ENCODE measurements around the gene SLC13A1. TPM values are rescaled to one million over a fixed set of nuclear protein-coding genes. Genes with fewer than 3 reads are reported as not detected.

The SLC13A1 gene
- total RNA-seq, 2 experiments from 2014 or later, result not detected

DNA sequence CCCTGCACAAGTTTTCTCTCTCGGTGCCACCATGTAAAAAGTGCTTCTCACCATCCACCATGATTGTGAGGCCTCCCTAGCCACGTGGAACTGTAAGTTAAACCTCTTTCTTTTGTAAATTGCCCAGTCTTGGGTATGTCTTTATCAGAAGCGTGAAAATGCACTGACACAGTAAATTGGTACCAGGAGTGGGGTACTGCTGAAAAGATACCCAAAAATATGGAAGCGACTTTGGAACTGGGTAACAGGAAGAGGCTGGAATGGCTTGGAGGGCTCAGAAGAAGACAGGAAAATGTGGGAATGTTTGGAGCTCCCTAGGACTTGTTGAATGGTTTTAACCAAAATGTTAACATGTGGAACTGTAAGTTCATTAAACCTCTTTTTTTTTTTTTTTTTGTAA lies 15.6 kb upstream of the SLC13A1 start:
- DNase-seq, result no peak
- Mint-ChIP-seq H3K9me3 (peaks cover 7% of the 10 kb centered on the region), H3K27ac (no peak overlapping the region), H3K36me3 (ENCODE audit: low read depth) (no peaks in the 10 kb centered on the region), H3K4me3 (no peak overlapping the region), H3K4me1 (ENCODE audit: low read depth) (no peaks in the 10 kb centered on the region), H3K27me3 (ENCODE audit: low read depth) (no peaks in the 10 kb centered on the region)
- intact Hi-C loops (cut with micrococcal nuclease), result no loop called here
- CTCF ChIA-PET, result interaction anchor here (0.7 kb wide), 3 partner anchors 52 to 1908 kb away, joined by 3 read pairs; no protein-coding TSS in a partner anchor

DNA sequence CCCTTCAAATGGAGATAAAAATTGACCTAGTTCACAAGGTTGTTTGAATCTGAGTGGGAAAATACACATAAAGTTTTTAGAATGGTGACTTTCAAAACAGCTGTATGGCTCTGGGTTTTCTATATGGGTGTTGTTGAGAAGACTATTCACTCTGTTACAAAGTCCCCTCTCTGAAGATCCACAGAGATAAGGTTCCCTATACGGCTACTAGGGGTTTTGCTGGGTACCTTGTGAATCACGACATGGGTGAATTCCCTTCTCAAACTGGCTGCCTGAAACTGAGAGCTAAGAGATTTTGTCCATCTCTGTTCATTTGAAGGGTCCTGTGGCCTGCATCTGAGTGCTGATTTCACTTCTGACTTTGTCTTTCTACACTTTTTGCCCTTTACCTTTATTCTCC lies 11.8 kb upstream of the SLC13A1 start:
- H3K36me3 Mint-ChIP-seq (ENCODE audit: low read depth), result no peaks in the 10 kb centered on the region
- no peaks in the 10 kb centered on the region for H3K27me3 Mint-ChIP-seq (ENCODE audit: low read depth)
- no peaks in the 10 kb centered on the region for H3K4me1 Mint-ChIP-seq (ENCODE audit: low read depth)
- CTCF ChIA-PET, result no interaction called here
- no peak overlapping the region for H3K27ac Mint-ChIP-seq
- DNase-seq, result no peak
- intact Hi-C loops (cut with micrococcal nuclease), result no loop called here
- peaks cover 5% of the 10 kb centered on the region for H3K9me3 Mint-ChIP-seq
- no peak overlapping the region for H3K4me3 Mint-ChIP-seq

DNA sequence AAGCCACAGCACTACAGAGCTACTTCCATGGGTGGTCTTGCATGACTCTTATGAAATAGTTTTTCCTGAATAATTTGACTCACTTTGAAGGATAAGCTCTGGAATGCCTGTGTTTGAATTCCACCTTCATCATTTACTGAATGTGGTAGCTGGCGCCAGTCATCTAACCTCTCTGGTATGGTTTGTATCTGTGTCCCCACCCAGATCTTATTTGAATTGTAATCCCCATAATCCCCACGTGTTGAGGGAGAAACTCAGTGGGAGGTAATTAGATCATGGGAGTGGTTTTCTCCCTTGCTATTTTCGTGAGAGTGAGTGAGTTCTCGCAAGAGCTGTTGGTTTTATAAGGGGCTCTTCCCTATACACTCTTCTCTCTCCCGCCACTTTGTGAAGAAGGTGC lies 11.2 kb upstream of the SLC13A1 start:
- H3K36me3 Mint-ChIP-seq (ENCODE audit: low read depth), result no peaks in the 10 kb centered on the region
- no peak for DNase-seq
- no peak overlapping the region for H3K4me3 Mint-ChIP-seq
- no peaks in the 10 kb centered on the region for H3K27me3 Mint-ChIP-seq (ENCODE audit: low read depth)
- no peaks in the 10 kb centered on the region for H3K4me1 Mint-ChIP-seq (ENCODE audit: low read depth)
- CTCF ChIA-PET, result no interaction called here
- no peak overlapping the region for H3K27ac Mint-ChIP-seq
- intact Hi-C loops (cut with micrococcal nuclease), result no loop called here
- peaks cover 5% of the 10 kb centered on the region for H3K9me3 Mint-ChIP-seq

DNA sequence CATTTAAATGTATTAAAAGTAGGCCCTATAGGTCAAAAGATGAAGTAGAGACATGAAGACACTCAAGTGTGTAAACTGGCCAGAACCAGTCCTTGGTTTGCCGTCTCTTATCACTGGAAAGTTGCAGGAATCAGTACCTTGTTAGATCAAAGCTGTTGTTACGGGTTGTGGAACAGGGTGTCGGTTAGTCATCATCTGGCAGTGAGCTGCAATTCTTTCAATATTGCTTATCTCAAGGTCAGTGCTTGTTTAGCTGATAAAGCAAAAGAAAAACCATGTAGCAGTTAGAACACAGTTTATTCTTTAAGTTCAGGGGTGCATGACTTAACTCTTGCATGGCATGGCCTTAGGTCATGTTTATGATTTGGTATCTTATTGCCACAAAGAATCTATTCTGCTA lies 10.0 kb upstream of the SLC13A1 start:
- no peak overlapping the region for H3K27ac Mint-ChIP-seq
- H3K4me1 Mint-ChIP-seq (ENCODE audit: low read depth), result no peaks in the 10 kb centered on the region
- no peak for DNase-seq
- H3K9me3 Mint-ChIP-seq, result no peaks in the 10 kb centered on the region
- H3K4me3 Mint-ChIP-seq, result no peak overlapping the region
- intact Hi-C loops (cut with micrococcal nuclease), result no loop called here
- CTCF ChIA-PET, result no interaction called here
- no peaks in the 10 kb centered on the region for H3K36me3 Mint-ChIP-seq (ENCODE audit: low read depth)
- H3K27me3 Mint-ChIP-seq (ENCODE audit: low read depth), result no peaks in the 10 kb centered on the region

DNA sequence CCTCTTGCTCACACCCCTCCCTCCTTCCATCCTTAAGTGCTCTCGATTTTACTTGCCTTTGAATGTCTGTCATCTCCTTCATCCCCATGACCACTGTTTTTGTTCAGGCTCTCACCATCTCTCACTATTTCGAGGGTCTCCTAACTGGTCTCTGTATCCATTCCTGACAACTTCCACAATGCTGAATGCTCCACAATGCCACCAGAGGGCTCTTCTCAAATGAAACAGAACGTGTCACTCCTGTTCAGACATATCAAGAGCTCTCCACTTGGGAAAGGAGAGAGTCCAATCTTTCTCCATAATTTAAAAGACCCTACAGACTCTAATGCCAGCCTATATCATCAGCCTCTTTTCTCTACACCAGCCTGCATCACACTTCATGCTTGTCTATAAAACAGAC lies 9.0 kb upstream of the SLC13A1 start:
- no peaks in the 10 kb centered on the region for H3K36me3 Mint-ChIP-seq (ENCODE audit: low read depth)
- intact Hi-C loops (cut with micrococcal nuclease), result no loop called here
- CTCF ChIA-PET, result no interaction called here
- H3K4me3 Mint-ChIP-seq, result no peak overlapping the region
- H3K27ac Mint-ChIP-seq, result no peak overlapping the region
- DNase-seq, result no peak
- H3K9me3 Mint-ChIP-seq, result no peaks in the 10 kb centered on the region
- H3K27me3 Mint-ChIP-seq (ENCODE audit: low read depth), result no peaks in the 10 kb centered on the region
- H3K4me1 Mint-ChIP-seq (ENCODE audit: low read depth), result no peaks in the 10 kb centered on the region

DNA sequence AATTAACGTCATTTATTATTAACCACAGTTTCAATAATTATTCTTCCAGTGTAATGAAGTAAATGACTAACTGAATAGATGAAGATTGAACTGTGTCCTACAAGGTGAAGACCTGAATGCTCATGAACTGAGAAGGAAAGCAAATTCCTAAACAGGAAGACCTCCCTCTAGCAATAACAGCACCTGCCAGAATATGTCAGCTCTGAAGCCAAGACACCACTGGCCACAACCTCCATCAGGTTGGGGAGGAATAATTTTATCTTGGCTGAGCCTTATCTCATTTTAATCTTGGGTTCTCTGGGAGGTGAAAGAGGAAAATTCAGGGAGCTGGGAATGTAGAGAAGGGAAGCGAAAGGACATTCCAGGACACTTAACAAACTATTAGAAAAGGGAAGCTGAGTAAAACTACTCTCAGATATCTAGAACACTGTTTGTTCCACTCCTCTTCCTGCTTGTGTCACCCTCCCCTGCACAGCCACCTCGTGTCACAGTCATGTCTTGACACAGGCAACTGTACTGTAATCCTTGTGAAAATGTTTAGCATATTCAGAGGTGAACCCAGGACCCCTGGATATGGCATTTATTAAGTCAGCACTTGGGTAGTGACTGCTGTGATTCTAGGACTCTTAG lies 4.6 kb upstream of the SLC13A1 start:
- Mint-ChIP-seq H3K36me3 (ENCODE audit: low read depth) (no peaks in the 10 kb centered on the region), H3K4me3 (no peak overlapping the region), H3K4me1 (ENCODE audit: low read depth) (no peaks in the 10 kb centered on the region), H3K27me3 (ENCODE audit: low read depth) (no peaks in the 10 kb centered on the region), H3K27ac (no peak overlapping the region), H3K9me3 (no peaks in the 10 kb centered on the region)
- CTCF ChIA-PET, result no interaction called here
- intact Hi-C loops (cut with micrococcal nuclease), result no loop called here
- no peak for DNase-seq

DNA sequence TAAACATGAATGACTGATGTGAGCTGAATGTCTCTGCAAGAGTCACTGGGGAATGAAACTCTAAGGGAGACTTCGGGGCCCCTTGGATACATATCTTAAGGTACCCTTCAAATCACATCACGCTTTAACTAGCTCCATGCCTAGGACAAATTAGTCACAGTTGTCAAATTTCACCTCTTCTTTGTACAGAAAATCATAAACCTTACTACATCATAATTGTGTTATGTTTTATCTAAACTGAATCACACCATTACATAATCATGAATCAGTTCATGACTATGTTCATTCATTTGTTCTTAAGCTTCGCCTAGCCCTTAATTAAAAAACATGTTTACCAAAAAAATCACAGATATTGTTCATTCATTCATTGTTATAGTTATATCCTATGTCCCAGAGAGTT lies 2.1 kb upstream of the SLC13A1 start:
- DNase-seq, result no peak
- CTCF ChIA-PET, result no interaction called here
- intact Hi-C loops (cut with micrococcal nuclease), result no loop called here
- H3K4me1 Mint-ChIP-seq (ENCODE audit: low read depth), result no peaks in the 10 kb centered on the region
- H3K9me3 Mint-ChIP-seq, result no peaks in the 10 kb centered on the region
- no peaks in the 10 kb centered on the region for H3K36me3 Mint-ChIP-seq (ENCODE audit: low read depth)
- no peak overlapping the region for H3K27ac Mint-ChIP-seq
- no peak overlapping the region for H3K4me3 Mint-ChIP-seq
- H3K27me3 Mint-ChIP-seq (ENCODE audit: low read depth), result no peaks in the 10 kb centered on the region

DNA sequence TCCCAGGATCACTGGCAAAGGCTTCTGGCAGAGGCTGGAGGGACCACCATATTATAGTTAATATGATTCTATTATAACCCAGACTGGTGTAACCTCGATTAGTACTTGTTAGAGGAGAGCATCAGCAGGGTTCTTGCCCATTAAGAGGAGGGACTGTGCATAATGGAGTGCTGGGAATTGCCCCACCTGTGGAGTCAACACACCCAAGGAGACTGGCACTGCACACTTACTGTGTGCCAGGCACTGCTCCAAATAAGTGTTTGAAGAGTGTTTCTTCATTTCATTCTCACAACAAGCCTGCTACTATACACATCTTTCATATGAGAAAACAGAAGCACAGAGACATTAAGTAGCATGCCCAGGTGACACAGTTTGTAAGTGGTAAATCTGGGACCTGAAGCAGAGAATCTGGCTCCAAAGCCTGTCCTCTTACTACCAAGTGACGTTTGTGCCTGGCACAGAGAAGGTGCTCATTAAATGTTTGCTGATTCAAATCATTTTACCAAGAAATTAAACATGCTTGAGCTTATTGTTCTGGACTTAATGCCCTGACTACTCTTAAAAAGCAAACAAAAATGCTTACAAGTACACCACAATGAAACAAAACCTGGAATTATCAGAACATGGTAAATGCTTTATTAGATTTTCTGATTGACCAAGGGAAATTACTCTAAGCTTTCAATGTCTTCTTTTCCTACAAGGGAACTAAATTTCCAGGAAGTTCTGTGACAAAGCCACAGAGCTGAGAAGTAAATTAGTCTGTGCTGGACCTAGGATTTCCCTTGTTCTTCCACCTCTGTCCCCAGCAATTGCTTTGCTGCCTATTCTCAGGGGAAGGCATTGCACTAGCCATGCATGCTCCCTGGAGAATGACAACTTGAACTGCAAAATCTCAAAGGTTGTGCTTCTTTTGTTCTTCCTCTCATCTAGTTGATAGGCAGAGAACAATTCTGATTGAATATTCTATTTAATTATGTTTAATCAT lies 809 bp downstream of the SLC13A1 start:
- Mint-ChIP-seq H3K4me1 (ENCODE audit: low read depth) (no peaks in the 10 kb centered on the region), H3K27ac (no peak overlapping the region), H3K4me3 (no peak overlapping the region), H3K36me3 (ENCODE audit: low read depth) (no peaks in the 10 kb centered on the region), H3K9me3 (no peaks in the 10 kb centered on the region), H3K27me3 (ENCODE audit: low read depth) (no peaks in the 10 kb centered on the region)
- intact Hi-C loops (cut with micrococcal nuclease), result no loop called here
- DNase-seq, result no peak
- CTCF ChIA-PET, result no interaction called here

DNA sequence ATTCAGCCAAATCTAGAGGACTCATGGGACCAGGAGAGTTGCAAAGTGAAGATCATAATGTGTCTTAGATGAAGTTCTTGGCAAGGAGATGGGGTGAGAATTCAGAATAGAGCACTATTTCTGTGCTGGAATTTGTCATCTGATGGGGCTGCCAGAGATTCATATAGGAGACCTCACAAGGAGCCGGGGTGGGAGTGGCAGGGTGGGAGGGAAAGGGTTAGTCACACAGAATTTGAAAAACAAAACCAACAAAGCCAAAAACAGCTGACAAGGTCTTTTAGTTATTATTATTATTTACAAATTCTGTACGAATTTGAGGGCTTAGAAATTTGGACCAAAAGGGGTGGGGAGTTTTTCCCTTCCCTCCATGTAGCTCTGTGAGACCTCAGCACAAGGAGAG lies 1.7 kb downstream of the SLC13A1 start:
- Mint-ChIP-seq H3K27me3 (ENCODE audit: low read depth) (no peaks in the 10 kb centered on the region), H3K4me3 (no peak overlapping the region), H3K4me1 (ENCODE audit: low read depth) (no peaks in the 10 kb centered on the region), H3K27ac (no peak overlapping the region), H3K9me3 (no peaks in the 10 kb centered on the region), H3K36me3 (ENCODE audit: low read depth) (no peaks in the 10 kb centered on the region)
- DNase-seq, result no peak
- intact Hi-C loops (cut with micrococcal nuclease), result no loop called here
- CTCF ChIA-PET, result no interaction called here

DNA sequence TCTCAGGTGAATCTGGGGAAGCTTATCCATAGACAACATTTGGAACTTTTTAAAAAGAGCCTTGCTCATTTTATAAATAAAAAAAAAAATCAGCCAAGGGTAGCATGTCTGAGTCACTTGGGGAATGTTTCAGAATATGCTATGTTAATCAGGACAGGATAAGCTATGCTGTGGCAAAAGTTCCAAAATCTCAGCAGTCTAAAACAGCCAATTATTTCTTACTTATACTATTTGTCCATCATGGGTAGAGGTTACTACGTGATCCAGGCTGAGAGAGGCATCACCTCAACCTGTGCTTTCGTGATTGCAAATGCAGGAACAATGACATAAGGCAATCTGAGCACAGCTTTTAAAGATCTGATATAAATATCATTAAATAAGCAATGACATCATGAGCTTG lies 6.5 kb downstream of the SLC13A1 start:
- H3K4me3 Mint-ChIP-seq, result no peak overlapping the region
- intact Hi-C loops (cut with micrococcal nuclease), result no loop called here
- H3K36me3 Mint-ChIP-seq (ENCODE audit: low read depth), result no peaks in the 10 kb centered on the region
- no peaks in the 10 kb centered on the region for H3K9me3 Mint-ChIP-seq
- H3K27ac Mint-ChIP-seq, result no peak overlapping the region
- CTCF ChIA-PET, result no interaction called here
- no peaks in the 10 kb centered on the region for H3K27me3 Mint-ChIP-seq (ENCODE audit: low read depth)
- no peaks in the 10 kb centered on the region for H3K4me1 Mint-ChIP-seq (ENCODE audit: low read depth)
- DNase-seq, result no peak

DNA sequence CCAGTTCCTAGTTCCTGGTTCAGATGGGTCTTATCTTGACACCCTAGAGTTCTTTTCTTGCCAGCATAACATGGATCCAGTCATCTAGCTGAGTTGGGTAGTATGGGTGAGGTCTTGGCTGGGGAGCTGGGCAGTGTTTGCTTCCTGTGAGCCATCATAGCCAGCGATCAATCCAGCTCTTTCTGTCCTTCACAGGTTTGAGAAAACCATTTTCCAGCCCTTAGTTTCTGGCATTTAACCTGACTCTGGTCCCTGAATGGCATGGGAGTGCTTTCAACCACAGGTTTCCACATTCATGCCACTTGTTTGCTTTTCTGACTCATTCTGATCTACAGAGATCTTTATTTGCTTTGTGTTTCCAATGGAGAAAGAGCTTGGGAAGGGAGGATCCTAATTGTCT lies 8.6 kb downstream of the SLC13A1 start:
- Mint-ChIP-seq H3K4me1 (ENCODE audit: low read depth) (no peaks in the 10 kb centered on the region), H3K36me3 (ENCODE audit: low read depth) (no peaks in the 10 kb centered on the region), H3K27ac (no peak overlapping the region), H3K4me3 (no peak overlapping the region), H3K27me3 (ENCODE audit: low read depth) (no peaks in the 10 kb centered on the region), H3K9me3 (peaks cover 3% of the 10 kb centered on the region)
- CTCF ChIA-PET, result interaction anchor here (0.7 kb wide), 1 partner anchor 554 kb away, joined by 3 read pairs; no protein-coding TSS in a partner anchor
- no peak for DNase-seq
- intact Hi-C loops (cut with micrococcal nuclease), result no loop called here

DNA sequence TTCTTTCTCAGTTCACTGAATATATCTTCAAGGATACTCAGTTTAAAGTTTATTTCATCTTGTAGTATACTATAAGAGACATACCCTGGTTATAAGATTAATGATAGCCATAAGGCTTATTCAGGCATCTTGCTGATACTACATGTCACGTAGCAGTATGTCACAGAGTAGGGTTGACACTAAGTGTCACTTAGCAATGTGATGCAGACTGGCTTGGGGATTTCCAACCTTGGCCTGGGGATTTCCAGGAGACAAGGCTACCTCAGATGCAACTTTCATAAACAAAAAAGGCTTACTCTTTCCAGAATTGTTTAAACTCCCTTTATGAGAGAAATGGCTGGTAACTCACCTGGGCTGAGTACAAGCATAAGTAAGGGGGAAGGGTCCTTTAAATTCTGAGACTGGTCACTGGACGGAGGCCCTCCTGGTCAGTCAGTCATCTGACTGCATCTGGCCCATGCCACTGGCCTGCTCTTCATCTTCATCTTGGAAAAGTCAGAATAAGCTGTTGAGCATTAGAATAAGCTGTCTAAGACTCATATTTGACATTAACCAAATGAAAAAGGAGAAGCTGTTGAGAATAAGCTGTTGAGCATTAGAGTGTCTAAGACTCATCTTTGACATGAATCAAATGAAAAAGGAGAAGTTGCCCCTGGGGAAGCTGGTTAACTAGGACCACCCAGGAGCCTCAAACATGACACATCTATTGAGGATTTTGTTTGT lies 9.5 kb downstream of the SLC13A1 start:
- H3K4me1 Mint-ChIP-seq (ENCODE audit: low read depth), result no peaks in the 10 kb centered on the region
- no peaks in the 10 kb centered on the region for H3K36me3 Mint-ChIP-seq (ENCODE audit: low read depth)
- intact Hi-C loops (cut with micrococcal nuclease), result no loop called here
- H3K27me3 Mint-ChIP-seq (ENCODE audit: low read depth), result no peaks in the 10 kb centered on the region
- H3K4me3 Mint-ChIP-seq, result no peak overlapping the region
- no peak overlapping the region for H3K27ac Mint-ChIP-seq
- CTCF ChIA-PET, result no interaction called here
- peak; percentile 32 for DNase-seq
- peaks cover 3% of the 10 kb centered on the region for H3K9me3 Mint-ChIP-seq
